C4-2B (cell line): Measurements from ENCODE around the gene CCL7.

Experiments
- ZFX ChIP-seq: fragments of 450-650 bp; IDR thresholded peaks from 2 replicates; pipeline ENCODE4 v1.6.1; 2017
- TF ChIP-seq, protein P1 (sequence below): fragments of 450-650 bp; conservative IDR thresholded peaks from 2 replicates; pipeline ENCODE4 v1.5.1; 2017; ENCODE audit warnings: mild to moderate bottlenecking

DNA sequence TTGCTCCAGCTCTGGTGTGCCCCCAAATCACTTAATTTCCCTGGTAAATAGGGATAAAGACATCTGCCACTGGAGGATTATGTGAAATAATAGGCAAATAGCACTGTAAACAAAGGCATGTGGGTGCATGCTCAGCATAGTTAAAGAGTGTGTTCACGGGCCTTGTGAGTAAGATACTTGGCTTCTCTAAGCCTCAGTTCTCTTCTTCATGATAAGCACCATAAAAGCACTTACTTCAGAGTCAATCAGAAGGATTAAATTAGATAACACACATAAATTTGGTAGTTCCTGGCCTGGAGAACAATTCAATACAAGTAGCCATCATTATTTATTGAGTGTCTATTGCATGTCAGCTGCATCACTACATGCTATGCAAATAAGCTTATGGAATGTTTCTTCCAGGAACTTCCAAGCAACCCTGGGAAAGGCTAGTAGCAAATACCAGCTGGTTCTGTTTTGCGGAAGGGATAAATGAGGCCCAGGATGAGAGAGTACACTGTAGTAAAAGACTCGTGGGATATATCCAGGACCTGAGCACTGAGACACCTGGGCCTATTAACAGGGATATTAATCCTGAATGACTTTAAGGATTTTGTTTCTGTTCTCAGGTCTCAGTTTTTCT lies 30.0 kb downstream of the CCL7 start:
- TF ChIP-seq, protein P1, sequence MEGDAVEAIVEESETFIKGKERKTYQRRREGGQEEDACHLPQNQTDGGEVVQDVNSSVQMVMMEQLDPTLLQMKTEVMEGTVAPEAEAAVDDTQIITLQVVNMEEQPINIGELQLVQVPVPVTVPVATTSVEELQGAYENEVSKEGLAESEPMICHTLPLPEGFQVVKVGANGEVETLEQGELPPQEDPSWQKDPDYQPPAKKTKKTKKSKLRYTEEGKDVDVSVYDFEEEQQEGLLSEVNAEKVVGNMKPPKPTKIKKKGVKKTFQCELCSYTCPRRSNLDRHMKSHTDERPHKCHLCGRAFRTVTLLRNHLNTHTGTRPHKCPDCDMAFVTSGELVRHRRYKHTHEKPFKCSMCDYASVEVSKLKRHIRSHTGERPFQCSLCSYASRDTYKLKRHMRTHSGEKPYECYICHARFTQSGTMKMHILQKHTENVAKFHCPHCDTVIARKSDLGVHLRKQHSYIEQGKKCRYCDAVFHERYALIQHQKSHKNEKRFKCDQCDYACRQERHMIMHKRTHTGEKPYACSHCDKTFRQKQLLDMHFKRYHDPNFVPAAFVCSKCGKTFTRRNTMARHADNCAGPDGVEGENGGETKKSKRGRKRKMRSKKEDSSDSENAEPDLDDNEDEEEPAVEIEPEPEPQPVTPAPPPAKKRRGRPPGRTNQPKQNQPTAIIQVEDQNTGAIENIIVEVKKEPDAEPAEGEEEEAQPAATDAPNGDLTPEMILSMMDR = no peak
- no peak for TF ChIP-seq ZFX
